GM23338 (cell line): Measurements from ENCODE around the gene DDX31. TPM values are rescaled to one million over a fixed set of nuclear protein-coding genes. Genes with fewer than 3 reads are reported as not detected.

ENCODE experiments used
- ATAC-seq: fragments of 200-7000 bp; cut with Tn5 transposase; 3 replicates; pipeline ENCODE4 v1.9.1; 2020
- DNase-seq: peaks from one replicate; pipeline ENCODE4 v3.0.0-alpha.2; 2015; ENCODE audit warnings: low spot score
- H2AFZ ChIP-seq: fragments of 200-600 bp; sonication (generic); 2 replicates; pipeline ENCODE4 v1.8.0; 2016; ENCODE audit warnings: antibody characterized with exemption, mild to moderate bottlenecking, moderate library complexity
- H3F3A ChIP-seq: fragments of 200-600 bp; sonication (generic); replicated peaks from 2 replicates; pipeline ENCODE4 v1.8.0; 2017; ENCODE audit warnings: antibody characterized with exemption, mixed run types, low read depth
- H3K27ac ChIP-seq: fragments of 200-600 bp; sonication (generic); 2 replicates; pipeline ENCODE4 v1.6.1; 2016; ENCODE audit warnings: low read depth
- H3K27me3 ChIP-seq: fragments of 200-600 bp; sonication (generic); 2 replicates; pipeline ENCODE4 v1.8.0; 2016; ENCODE audit warnings: mild to moderate bottlenecking, mixed run types, moderate library complexity; ENCODE audit not compliant: insufficient read depth
- H3K36me3 ChIP-seq: fragments of 200-600 bp; sonication (generic); 2 replicates; pipeline ENCODE4 v1.8.0; 2016; ENCODE audit warnings: mild to moderate bottlenecking; ENCODE audit not compliant: insufficient read depth
- H3K4me1 ChIP-seq: fragments of 200-600 bp; sonication (generic); 2 replicates; pipeline ENCODE4 v1.8.0; 2016; ENCODE audit warnings: mild to moderate bottlenecking, moderate library complexity; ENCODE audit not compliant: insufficient read depth
- H3K4me2 ChIP-seq: fragments of 200-600 bp; sonication (generic); 2 replicates; pipeline ENCODE4 v1.7.1; 2017; ENCODE audit warnings: mixed run types
- H3K4me3 ChIP-seq: fragments of 200-600 bp; sonication (generic); 2 replicates; pipeline ENCODE4 v1.6.1; 2016; ENCODE audit warnings: mixed run types
- H3K79me2 ChIP-seq: fragments of 200-600 bp; sonication (generic); replicated peaks from 2 replicates; pipeline ENCODE4 v1.8.0; 2017; ENCODE audit warnings: mild to moderate bottlenecking; ENCODE audit not compliant: insufficient read depth
- H3K9me2 ChIP-seq: fragments of 200-600 bp; sonication (generic); 2 replicates; pipeline ENCODE4 v1.8.0; 2017; ENCODE audit not compliant: insufficient read depth
- H4K20me1 ChIP-seq: fragments of 200-600 bp; sonication (generic); replicated peaks from 2 replicates; pipeline ENCODE4 v1.8.0; 2017; ENCODE audit warnings: mild to moderate bottlenecking; ENCODE audit not compliant: insufficient read depth
- H3K27ac Mint-ChIP-seq: 2 replicates; pipeline ENCODE4 v1.8.0; 2020; ENCODE audit warnings: inconsistent platforms, mild to moderate bottlenecking, moderate library complexity, mixed read lengths
- H3K27me3 Mint-ChIP-seq: 3 replicates; pipeline ENCODE4 v1.8.0; 2022; ENCODE audit warnings: low read depth, mild to moderate bottlenecking, moderate library complexity, mixed read lengths, inconsistent platforms; ENCODE audit not compliant: insufficient read depth, poor library complexity
- H3K36me3 Mint-ChIP-seq: 3 replicates; pipeline ENCODE4 v1.8.0; 2021; ENCODE audit warnings: low read depth, mild to moderate bottlenecking, inconsistent platforms, moderate library complexity, mixed read lengths
- H3K4me1 Mint-ChIP-seq: 3 replicates; pipeline ENCODE4 v1.8.0; 2020; ENCODE audit warnings: mild to moderate bottlenecking, inconsistent platforms, mixed read lengths
- H3K4me3 Mint-ChIP-seq: 3 replicates; pipeline ENCODE4 v1.8.0; 2021; ENCODE audit warnings: moderate library complexity, mild to moderate bottlenecking, inconsistent platforms, mixed read lengths
- H3K9me3 Mint-ChIP-seq: 3 replicates; pipeline ENCODE4 v1.8.0; 2020; ENCODE audit warnings: moderate library complexity, mild to moderate bottlenecking, inconsistent platforms, mixed read lengths
- CREB1 ChIP-seq: fragments of 250-450 bp; sonication (Bioruptor Pico); IDR thresholded peaks from 2 replicates; pipeline ENCODE4 v1.5.0; 2020; ENCODE audit warnings: low read depth, mild to moderate bottlenecking, moderate library complexity
- ETS1 ChIP-seq: IDR thresholded peaks from 2 replicates; pipeline ENCODE4 v1.6.1; 2016; ENCODE audit warnings: antibody characterized with exemption
- POLR2AphosphoS5 ChIP-seq: IDR thresholded peaks from 2 replicates; pipeline ENCODE4 v1.6.1; 2016; ENCODE audit warnings: antibody characterized with exemption, low read depth
- REST ChIP-seq: IDR thresholded peaks from one replicate; pipeline ENCODE4 v1.6.1; 2018; ENCODE audit warnings: antibody characterized with exemption; ENCODE audit not compliant: unreplicated experiment
- STAT1 ChIP-seq: IDR thresholded peaks from one replicate; pipeline ENCODE4 v1.6.1; 2016; ENCODE audit warnings: antibody characterized with exemption; ENCODE audit not compliant: unreplicated experiment
- ZNF462 ChIP-seq: fragments of 250-450 bp; sonication (Bioruptor Pico); IDR thresholded peaks from 2 replicates; pipeline ENCODE4 v1.5.0; 2020; ENCODE audit warnings: mild to moderate bottlenecking, moderate library complexity
- polyA plus RNA-seq: library from polyadenylated mRNA; unstranded; fragments of >200 nt; fragmentation: Nextera tagmentation; extraction: Ambion mirVana; gene quantifications from 2 replicates; pipeline ENCODE4 v1.2.1, GENCODE V29; 2016
- total RNA-seq: library from RNA; depleted of rRNA; stranded (reverse); fragments of >200 nt; shearing (Covaris generic); gene quantifications from 2 replicates; pipeline ENCODE4 v1.2.3, GENCODE V29; 2014

The DDX31 gene
- total and polyA plus RNA-seq, 2 experiments from 2014 or later: 14.8 to 23.5 TPM

- Mint-ChIP-seq H3K9me3 (no peaks in the 10 kb centered on the region), H3K27ac (no peak overlapping the region), H3K4me1 (no peaks in the 10 kb centered on the region), H3K4me3 (no peak overlapping the region), H3K36me3 (peaks cover 58% of the 10 kb centered on the region), H3K27me3 (peaks cover 4% of the 10 kb centered on the region)
- Histone ChIP-seq H3K4me2 (no peak overlapping the region), H3K4me1 (no peaks in the 10 kb centered on the region), H2AFZ (no peak overlapping the region), H3F3A (no peaks in the 10 kb centered on the region), H3K36me3 (peaks cover 45% of the 10 kb centered on the region), H3K27me3 (no peaks in the 10 kb centered on the region), H3K9me2 (no peaks in the 10 kb centered on the region), H4K20me1 (peaks cover 77% of the 10 kb centered on the region), H3K79me2 (peaks cover 95% of the 10 kb centered on the region), H3K4me3 (no peak overlapping the region), H3K27ac (no peak overlapping the region)
- ATAC-seq (no peak), DNase-seq (no peak)
- TF ChIP-seq ZNF462 (CRISPR knock-in tag): no peak
- no peak for TF ChIP-seq ETS1
- TF ChIP-seq CREB1 (CRISPR knock-in tag): no peak
- TF ChIP-seq REST: no peak
- no peak for TF ChIP-seq POLR2AphosphoS5
- TF ChIP-seq STAT1: no peak
Measured at GRCh38 chr9:132679946-132680625, 10.3 kb upstream of the DDX31 start.
